ENCODE results near the gene SSC5D.

SSC5D gene

DNA sequence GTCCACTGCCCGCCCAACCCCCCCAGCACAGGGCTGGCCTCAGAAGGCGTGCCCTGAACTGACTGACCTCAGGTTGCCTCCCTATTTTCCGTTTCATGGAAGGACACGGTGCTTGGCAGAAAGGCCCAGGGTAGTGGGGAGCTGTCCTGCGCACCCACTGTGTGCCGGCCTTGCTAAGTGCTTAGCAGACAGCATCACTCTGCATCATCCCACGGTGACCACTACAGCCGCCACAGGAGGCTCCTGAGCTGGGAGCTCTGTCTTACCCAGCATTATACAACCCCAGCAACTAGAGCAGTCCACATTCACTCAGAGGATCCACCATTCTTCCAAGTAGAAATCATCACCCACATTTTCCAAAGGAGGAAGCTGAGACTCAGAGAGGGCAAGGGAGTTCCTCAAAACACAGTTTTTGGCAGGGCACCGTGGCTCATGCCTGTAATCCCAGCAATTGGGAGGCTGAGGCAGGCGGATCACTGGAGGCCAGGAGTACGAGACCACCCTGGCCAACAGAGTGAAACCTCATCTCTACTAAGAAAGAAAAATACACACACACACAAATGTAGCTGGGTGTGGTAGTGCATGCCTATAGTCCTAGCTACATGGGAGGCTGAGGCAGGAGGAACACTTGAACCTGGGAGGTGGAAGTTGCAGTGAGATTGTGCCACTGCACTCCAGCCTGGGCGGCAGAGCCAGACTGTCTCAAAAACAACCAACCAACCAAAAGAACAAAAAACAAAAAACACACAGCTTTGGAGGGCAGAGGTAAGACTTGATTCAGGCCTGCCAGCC is 47.1 kb downstream of the SSC5D start:
- no peak overlapping the region for H3K9ac ChIP-seq (ENCODE audit: low read depth, low read length)
- no peak overlapping the region for H2AFZ ChIP-seq (ENCODE audit: low read depth, low read length)
- no peaks in the 10 kb centered on the region for H3K36me3 ChIP-seq (ENCODE audit: insufficient read depth, low read length)
- H3K4me1 ChIP-seq (ENCODE audit: insufficient read depth, low read length), result no peaks in the 10 kb centered on the region
- no peaks in the 10 kb centered on the region for H3K9me3 ChIP-seq (ENCODE audit: insufficient read depth, low read length, severe bottlenecking)
- TF ChIP-seq EZH2 (IDR thresholded peaks at IDR 0.05; ENCODE audit: borderline replicate concordance, low read depth, low read length, severe bottlenecking), result no peak
- no peak for TF ChIP-seq CTCF (IDR thresholded peaks at IDR 0.05; ENCODE audit: borderline replicate concordance, extremely low read depth, low read length, poor library complexity, severe bottlenecking)
- no peak overlapping the region for H3K4me3 ChIP-seq (ENCODE audit: low read depth in 1 of 2, low read length in 2 of 2)
- no peaks in the 10 kb centered on the region for H3K27me3 ChIP-seq (ENCODE audit: insufficient read depth, low read length, poor library complexity)
- ATAC-seq (ENCODE audit: insufficient read depth, low read depth), result no peak
- no peaks in the 10 kb centered on the region for H4K20me1 ChIP-seq (ENCODE audit: insufficient read depth, low read length)
- DNase-seq, result no peak
- H3K4me2 ChIP-seq (ENCODE audit: insufficient read depth, low read length), result no peak overlapping the region
- no peak overlapping the region for H3K27ac ChIP-seq (ENCODE audit: low read length)
- no peaks in the 10 kb centered on the region for H3K79me2 ChIP-seq (ENCODE audit: insufficient read depth, low read length)

- no peaks in the 10 kb centered on the region for H4K20me1 ChIP-seq (ENCODE audit: insufficient read depth, low read length)
- no peak overlapping the region for H3K9ac ChIP-seq (ENCODE audit: low read depth, low read length)
- no peak overlapping the region for H3K4me2 ChIP-seq (ENCODE audit: insufficient read depth, low read length)
- no peak for TF ChIP-seq CTCF (IDR thresholded peaks at IDR 0.05; ENCODE audit: borderline replicate concordance, extremely low read depth, low read length, poor library complexity, severe bottlenecking)
- TF ChIP-seq EZH2 (IDR thresholded peaks at IDR 0.05; ENCODE audit: borderline replicate concordance, low read depth, low read length, severe bottlenecking), result no peak
- H3K27ac ChIP-seq (ENCODE audit: low read length), result no peak overlapping the region
- no peak overlapping the region for H3K4me3 ChIP-seq (ENCODE audit: low read depth in 1 of 2, low read length in 2 of 2)
- no peaks in the 10 kb centered on the region for H3K9me3 ChIP-seq (ENCODE audit: insufficient read depth, low read length, severe bottlenecking)
- H3K79me2 ChIP-seq (ENCODE audit: insufficient read depth, low read length), result no peaks in the 10 kb centered on the region
- DNase-seq (no peak), ATAC-seq (ENCODE audit: insufficient read depth, low read depth) (no peak)
- no peaks in the 10 kb centered on the region for H3K4me1 ChIP-seq (ENCODE audit: insufficient read depth, low read length)
- H3K27me3 ChIP-seq (ENCODE audit: insufficient read depth, low read length, poor library complexity), result no peaks in the 10 kb centered on the region
- H3K36me3 ChIP-seq (ENCODE audit: insufficient read depth, low read length), result no peaks in the 10 kb centered on the region
- H2AFZ ChIP-seq (ENCODE audit: low read depth, low read length), result no peak overlapping the region
These were observed 47.7 kb downstream of the SSC5D start for GRCh38 chr19:55535965-55536350.

- no peak for TF ChIP-seq EZH2 (IDR thresholded peaks at IDR 0.05; ENCODE audit: borderline replicate concordance, low read depth, low read length, severe bottlenecking)
- no peak for TF ChIP-seq CTCF (IDR thresholded peaks at IDR 0.05; ENCODE audit: borderline replicate concordance, extremely low read depth, low read length, poor library complexity, severe bottlenecking)
- ATAC-seq (ENCODE audit: insufficient read depth, low read depth) (no peak), DNase-seq (no peak)
- Histone ChIP-seq H3K36me3 (ENCODE audit: insufficient read depth, low read length) (no peaks in the 10 kb centered on the region), H3K4me3 (ENCODE audit: low read depth in 1 of 2, low read length in 2 of 2) (no peak overlapping the region), H3K9me3 (ENCODE audit: insufficient read depth, low read length, severe bottlenecking) (no peaks in the 10 kb centered on the region), H3K27ac (ENCODE audit: low read length) (no peak overlapping the region), H2AFZ (ENCODE audit: low read depth, low read length) (no peak overlapping the region), H3K4me1 (ENCODE audit: insufficient read depth, low read length) (no peaks in the 10 kb centered on the region), H3K79me2 (ENCODE audit: insufficient read depth, low read length) (no peaks in the 10 kb centered on the region), H3K4me2 (ENCODE audit: insufficient read depth, low read length) (no peak overlapping the region), H4K20me1 (ENCODE audit: insufficient read depth, low read length) (no peaks in the 10 kb centered on the region), H3K27me3 (ENCODE audit: insufficient read depth, low read length, poor library complexity) (no peaks in the 10 kb centered on the region), H3K9ac (ENCODE audit: low read depth, low read length) (no peak overlapping the region)
These were observed 48.1 kb downstream of the SSC5D start for GRCh38 chr19:55536366-55536765.

Data from DND-41 (cell line).